RWPE1 (cell line): ENCODE data around the gene AGAP1.

Experiments used
- CTCF ChIA-PET: fragments of 350-600 bp; sonication (Branson Sonifier 250); formaldehyde crosslinking; extraction: SDS; loops from one replicate; lab custom pipeline; 2021; lab: Yijun Ruan, JAX
- POLR2A ChIA-PET: fragments of 400-600 bp; formaldehyde crosslinking; extraction: SDS; loops from one replicate; lab custom pipeline; 2020; ENCODE audit warnings: antibody characterized with exemption; ENCODE audit not compliant: low non-redundant PET; lab: Yijun Ruan, JAX
- DNase-seq: peaks from one replicate; pipeline ENCODE4 v3.0.0; 2012; ENCODE audit warnings: low spot score
- H3K27ac ChIP-seq: fragments of 450-650 bp; 2 replicates; pipeline ENCODE4 v1.5.1; 2017
- CTCF ChIP-seq: fragments of 450-650 bp; conservative IDR thresholded peaks from 2 replicates; pipeline ENCODE4 v1.5.1; 2017; ENCODE audit warnings: low read depth, mild to moderate bottlenecking

Gene AGAP1

GRCh38 chr2:235903782-235904584 lies 410.1 kb downstream of the AGAP1 start:
- DNase-seq = no peak
- CTCF ChIA-PET = no interaction called here
- no peak for TF ChIP-seq CTCF
- no peak overlapping the region for H3K27ac ChIP-seq
- POLR2A ChIA-PET = no interaction called here

- ChIA-PET POLR2A (interaction anchor here (0.7 kb wide), 1 partner anchor 21 kb away, joined by 3 read pairs; no protein-coding TSS in a partner anchor), CTCF (no interaction called here)
- DNase-seq = no peak
- no peak for TF ChIP-seq CTCF
- H3K27ac ChIP-seq = no peak overlapping the region
Measured at GRCh38 chr2:235904585-235904931, 410.7 kb downstream of the AGAP1 start.

- no peak for DNase-seq
- no peak for TF ChIP-seq CTCF
- H3K27ac ChIP-seq = no peak overlapping the region
- ChIA-PET POLR2A (no interaction called here), CTCF (no interaction called here)
Measured at GRCh38 chr2:235908826-235909225, 415.0 kb downstream of the AGAP1 start.

- CTCF ChIA-PET = interaction anchor here (0.6 to 0.9 kb wide), 2 partner anchors 130 to 968 kb away, joined by 3 read pairs; no protein-coding TSS in a partner anchor
- no peak for TF ChIP-seq CTCF
- POLR2A ChIA-PET = no interaction called here
- no peak overlapping the region for H3K27ac ChIP-seq
- DNase-seq = no peak
Measured at GRCh38 chr2:235909358-235909757, 415.5 kb downstream of the AGAP1 start.

- DNase-seq = no peak
- CTCF ChIA-PET = interaction anchor here (0.9 kb wide), 1 partner anchor 131 kb away, joined by 3 read pairs; no protein-coding TSS in a partner anchor
- H3K27ac ChIP-seq = no peak overlapping the region
- no peak for TF ChIP-seq CTCF
- POLR2A ChIA-PET = no interaction called here
Measured at GRCh38 chr2:235910067-235910466, 416.2 kb downstream of the AGAP1 start.

GRCh38 chr2:235911125-235911524 lies 417.3 kb downstream of the AGAP1 start:
- TF ChIP-seq CTCF = no peak
- ChIA-PET CTCF (no interaction called here), POLR2A (no interaction called here)
- no peak overlapping the region for H3K27ac ChIP-seq
- DNase-seq = no peak
